ENCODE results near the gene RTEL1. TPM values are rescaled to one million over a fixed set of nuclear protein-coding genes. Genes with fewer than 3 reads are reported as not detected.

Gene RTEL1
- total RNA-seq, 2 donors from 2014 or later: 37.8 to 114 TPM

GRCh38 chr20:63708301-63709148 lies 50.4 kb downstream of the RTEL1 start:
- DNase-seq (ENCODE audit: low spot score): no peak
- no peaks in the 10 kb centered on the region for H3K9me3 ChIP-seq
- TF ChIP-seq CTCF (IDR thresholded peaks at IDR 0.05): no peak
- peaks cover 22 to 27% of the 10 kb centered on the region in 2 donors for H3K4me1 ChIP-seq (ENCODE audit: control insufficient read depth in 1 of 2, low read depth in 2 of 2)
- peak overlapping the region; percentile 94 for H3K4me3 ChIP-seq
- ATAC-seq (ENCODE audit: insufficient number of reproducible peaks, low FRiP score, low read depth): no peak
- no peaks in the 10 kb centered on the region for H3K27me3 ChIP-seq (replicated peaks; ENCODE audit: insufficient read depth)
- peaks cover 34% of the 10 kb centered on the region for H3K36me3 ChIP-seq
- H3K27ac ChIP-seq: peak overlapping the region; percentile 72 to 73

- DNase-seq (ENCODE audit: low spot score) (no peak), ATAC-seq (ENCODE audit: insufficient number of reproducible peaks, low FRiP score, low read depth) (no peak)
- peaks cover 22 to 27% of the 10 kb centered on the region in 2 donors for H3K4me1 ChIP-seq (ENCODE audit: control insufficient read depth in 1 of 2, low read depth in 2 of 2)
- H3K27ac ChIP-seq: no peak overlapping the region
- peaks cover 33% of the 10 kb centered on the region for H3K36me3 ChIP-seq
- H3K4me3 ChIP-seq: peak overlapping the region; percentile 94
- no peak for TF ChIP-seq CTCF (IDR thresholded peaks at IDR 0.05)
- H3K9me3 ChIP-seq: no peaks in the 10 kb centered on the region
- H3K27me3 ChIP-seq (replicated peaks; ENCODE audit: insufficient read depth): no peaks in the 10 kb centered on the region
Measured at GRCh38 chr20:63709149-63709527, 51.0 kb downstream of the RTEL1 start.

GRCh38 chr20:63711085-63711645 lies 53.1 kb downstream of the RTEL1 start:
- Histone ChIP-seq H3K36me3 (peaks cover 26% of the 10 kb centered on the region), H3K27ac (no peak overlapping the region), H3K4me3 (no peak overlapping the region), H3K27me3 (replicated peaks; ENCODE audit: insufficient read depth) (no peaks in the 10 kb centered on the region), H3K9me3 (peaks cover 9% of the 10 kb centered on the region), H3K4me1 (ENCODE audit: control insufficient read depth in 1 of 2, low read depth in 2 of 2) (peaks cover 19 to 24% of the 10 kb centered on the region in 2 donors)
- DNase-seq (ENCODE audit: low spot score): no peak
- ATAC-seq (ENCODE audit: insufficient number of reproducible peaks, low FRiP score, low read depth): no peak
- TF ChIP-seq CTCF (IDR thresholded peaks at IDR 0.05): no peak

- peaks cover 9% of the 10 kb centered on the region for H3K9me3 ChIP-seq
- peaks cover 12 to 14% of the 10 kb centered on the region in 2 donors for H3K4me1 ChIP-seq (ENCODE audit: control insufficient read depth in 1 of 2, low read depth in 2 of 2)
- no peak overlapping the region for H3K4me3 ChIP-seq
- H3K27me3 ChIP-seq (replicated peaks; ENCODE audit: insufficient read depth): no peaks in the 10 kb centered on the region
- DNase-seq (ENCODE audit: low spot score) (no peak), ATAC-seq (ENCODE audit: insufficient number of reproducible peaks, low FRiP score, low read depth) (no peak)
- no peak overlapping the region for H3K27ac ChIP-seq
- no peak for TF ChIP-seq CTCF (IDR thresholded peaks at IDR 0.05)
- peaks cover 26% of the 10 kb centered on the region for H3K36me3 ChIP-seq
Measured at GRCh38 chr20:63712191-63712590, 54.1 kb downstream of the RTEL1 start.

GRCh38 chr20:63714858-63715257 lies 56.7 kb downstream of the RTEL1 start:
- ATAC-seq (ENCODE audit: insufficient number of reproducible peaks, low FRiP score, low read depth) (no peak), DNase-seq (ENCODE audit: low spot score) (no peak)
- Histone ChIP-seq H3K4me1 (ENCODE audit: control insufficient read depth in 1 of 2, low read depth in 2 of 2) (no peaks in the 10 kb centered on the region), H3K27ac (no peak overlapping the region), H3K27me3 (replicated peaks; ENCODE audit: insufficient read depth) (no peaks in the 10 kb centered on the region), H3K4me3 (no peak overlapping the region), H3K36me3 (peaks cover 41% of the 10 kb centered on the region), H3K9me3 (peaks cover 16% of the 10 kb centered on the region)
- no peak for TF ChIP-seq CTCF (IDR thresholded peaks at IDR 0.05)

Measured in thoracic aorta (tissue), 2 donors.